Hepatocyte (in vitro differentiated cells): ENCODE results near the gene CATSPERE. TPM values are rescaled to one million over a fixed set of nuclear protein-coding genes. Genes with fewer than 3 reads are reported as not detected.

Experiments
- DNase-seq: peaks from one replicate; pipeline ENCODE4 v3.0.0-alpha.2; 2016; ENCODE audit warnings: low spot score
- H2AFZ ChIP-seq: fragments of 200-600 bp; sonication (generic); 2 replicates; pipeline ENCODE4 v1.6.0; 2016; ENCODE audit warnings: antibody characterized with exemption, mild to moderate bottlenecking
- H3K27ac ChIP-seq: fragments of 200-600 bp; sonication (generic); 2 replicates; pipeline ENCODE4 v1.5.1; 2016; ENCODE audit warnings: mild to moderate bottlenecking
- H3K27me3 ChIP-seq: fragments of 200-600 bp; sonication (generic); 2 replicates; pipeline ENCODE4 v1.6.1; 2016
- H3K36me3 ChIP-seq: fragments of 200-600 bp; sonication (generic); replicated peaks from 2 replicates; pipeline ENCODE4 v1.5.1; 2016; ENCODE audit warnings: low read depth; ENCODE audit not compliant: insufficient read depth
- H3K4me1 ChIP-seq: fragments of 200-600 bp; sonication (generic); 2 replicates; pipeline ENCODE4 v1.5.1; 2016; ENCODE audit warnings: mild to moderate bottlenecking, moderate library complexity; ENCODE audit not compliant: insufficient read depth
- H3K4me2 ChIP-seq: fragments of 200-600 bp; sonication (generic); 2 replicates; pipeline ENCODE4 v1.6.0; 2016
- H3K4me3 ChIP-seq: fragments of 200-600 bp; sonication (generic); 2 replicates; pipeline ENCODE4 v1.5.1; 2016; ENCODE audit warnings: mild to moderate bottlenecking
- H3K79me2 ChIP-seq: fragments of 200-600 bp; sonication (generic); 2 replicates; pipeline ENCODE4 v1.6.0; 2017; ENCODE audit warnings: mild to moderate bottlenecking
- H3K9me2 ChIP-seq: fragments of 200-600 bp; sonication (generic); replicated peaks from 2 replicates; pipeline ENCODE4 v1.6.0; 2017; ENCODE audit warnings: mild to moderate bottlenecking; ENCODE audit not compliant: insufficient read depth
- H3K9me3 ChIP-seq: fragments of 200-600 bp; sonication (generic); 2 replicates; pipeline ENCODE4 v1.5.1; 2016; ENCODE audit warnings: low read depth, mild to moderate bottlenecking
- H4K20me1 ChIP-seq: fragments of 200-600 bp; sonication (generic); 2 replicates; pipeline ENCODE4 v1.6.0; 2016; ENCODE audit warnings: mild to moderate bottlenecking; ENCODE audit not compliant: insufficient read depth, poor library complexity, severe bottlenecking
- EZH2 ChIP-seq: fragments of 200-600 bp; sonication (generic); IDR thresholded peaks from 2 replicates; pipeline ENCODE4 v1.6.1; 2016; ENCODE audit warnings: antibody characterized with exemption, mild to moderate bottlenecking, borderline replicate concordance
- EZH2phosphoT487 ChIP-seq: fragments of 200-600 bp; sonication (generic); IDR thresholded peaks from one replicate; pipeline ENCODE4 v1.6.1; 2018; ENCODE audit warnings: antibody characterized with exemption, mild to moderate bottlenecking, low read depth, moderate library complexity; ENCODE audit not compliant: unreplicated experiment, severe bottlenecking
- WGBS: methylation state at CpG from one replicate; pipeline ENCODE4 v1.1.6; 2016; ENCODE audit warnings: low lambda C conversion rate; ENCODE audit errors: missing lambda C conversion rate; 5-methylcytosine and 5-hydroxymethylcytosine counted together
- polyA plus RNA-seq: library from polyadenylated mRNA; unstranded; fragments of >200 nt; fragmentation: Nextera tagmentation; extraction: Ambion mirVana; gene quantifications from 2 replicates; pipeline ENCODE4 v1.2.1, GENCODE V29; 2016
- total RNA-seq: library from RNA; depleted of rRNA; stranded (reverse); fragments of >200 nt; gene quantifications from 2 replicates; pipeline ENCODE4 v1.2.3, GENCODE V29; 2014
- TF ChIP-seq, protein P1 (sequence below): fragments of 200-600 bp; sonication (generic); IDR thresholded peaks from 2 replicates; pipeline ENCODE4 v1.5.1; 2016; ENCODE audit warnings: antibody characterized with exemption, mild to moderate bottlenecking; ENCODE audit not compliant: poor library complexity

The CATSPERE gene
- total and polyA plus RNA-seq, 2 experiments from 2014 or later, result 1.0 to 2.3 TPM

DNA sequence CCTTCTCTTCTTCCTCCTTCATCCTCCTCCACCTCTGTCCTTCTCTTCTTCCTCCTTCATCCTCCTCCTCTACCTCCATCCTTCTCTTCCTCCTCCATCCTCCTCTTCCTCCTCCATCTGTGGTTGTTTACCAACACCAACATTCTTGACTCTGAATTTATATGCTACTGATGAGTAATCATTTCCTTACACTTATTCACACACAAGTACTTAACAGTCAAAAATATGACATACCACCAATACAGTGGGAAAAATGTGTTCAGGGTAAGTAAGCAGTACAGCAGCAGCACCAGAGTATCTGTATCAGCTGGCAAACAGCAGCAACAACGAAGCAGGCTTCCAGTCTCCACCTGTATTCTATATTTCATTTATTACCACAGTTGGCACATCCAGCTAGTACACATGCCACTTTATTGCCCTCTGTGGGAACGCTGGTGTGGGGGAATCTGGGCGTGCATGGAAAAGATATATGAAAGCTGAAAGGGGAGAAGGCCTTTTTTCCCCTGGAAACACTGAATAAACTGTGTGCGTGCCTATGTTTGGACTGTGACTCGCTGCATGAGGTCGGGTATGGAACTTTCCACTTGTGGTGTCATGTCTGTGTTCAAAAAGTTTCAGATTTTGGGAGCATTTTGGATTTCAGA is 25.4 kb upstream of the CATSPERE start:
- Histone ChIP-seq H4K20me1 (no peaks in the 10 kb centered on the region), H3K36me3 (no peaks in the 10 kb centered on the region)

GRCh38 chr1:244436336-244437085 is 24.6 kb upstream of the CATSPERE start:
- 82% methylated on average over 7 of the region's 7 CpGs for WGBS
- no peaks in the 10 kb centered on the region for H3K27me3 ChIP-seq
- no peaks in the 10 kb centered on the region for H3K9me2 ChIP-seq
- no peaks in the 10 kb centered on the region for H3K36me3 ChIP-seq
- no peaks in the 10 kb centered on the region for H3K4me1 ChIP-seq
- no peak overlapping the region for H2AFZ ChIP-seq
- no peak for DNase-seq
- TF ChIP-seq EZH2phosphoT487 (no peak), EZH2 (no peak)
- TF ChIP-seq, protein P1, sequence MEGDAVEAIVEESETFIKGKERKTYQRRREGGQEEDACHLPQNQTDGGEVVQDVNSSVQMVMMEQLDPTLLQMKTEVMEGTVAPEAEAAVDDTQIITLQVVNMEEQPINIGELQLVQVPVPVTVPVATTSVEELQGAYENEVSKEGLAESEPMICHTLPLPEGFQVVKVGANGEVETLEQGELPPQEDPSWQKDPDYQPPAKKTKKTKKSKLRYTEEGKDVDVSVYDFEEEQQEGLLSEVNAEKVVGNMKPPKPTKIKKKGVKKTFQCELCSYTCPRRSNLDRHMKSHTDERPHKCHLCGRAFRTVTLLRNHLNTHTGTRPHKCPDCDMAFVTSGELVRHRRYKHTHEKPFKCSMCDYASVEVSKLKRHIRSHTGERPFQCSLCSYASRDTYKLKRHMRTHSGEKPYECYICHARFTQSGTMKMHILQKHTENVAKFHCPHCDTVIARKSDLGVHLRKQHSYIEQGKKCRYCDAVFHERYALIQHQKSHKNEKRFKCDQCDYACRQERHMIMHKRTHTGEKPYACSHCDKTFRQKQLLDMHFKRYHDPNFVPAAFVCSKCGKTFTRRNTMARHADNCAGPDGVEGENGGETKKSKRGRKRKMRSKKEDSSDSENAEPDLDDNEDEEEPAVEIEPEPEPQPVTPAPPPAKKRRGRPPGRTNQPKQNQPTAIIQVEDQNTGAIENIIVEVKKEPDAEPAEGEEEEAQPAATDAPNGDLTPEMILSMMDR, result no peak
- H3K27ac ChIP-seq, result peak overlapping the region; percentile 4
- peaks cover 31% of the 10 kb centered on the region for H3K79me2 ChIP-seq
- H3K9me3 ChIP-seq, result no peaks in the 10 kb centered on the region
- H4K20me1 ChIP-seq, result no peaks in the 10 kb centered on the region
- H3K4me2 ChIP-seq, result no peak overlapping the region
- H3K4me3 ChIP-seq, result no peak overlapping the region

More for the DNA sequence above, 25.4 kb upstream of the CATSPERE start:
- Histone ChIP-seq H3K79me2 (peaks cover 23% of the 10 kb centered on the region), H3K4me2 (no peak overlapping the region), H3K9me2 (no peaks in the 10 kb centered on the region), H3K9me3 (no peaks in the 10 kb centered on the region), H3K27ac (no peak overlapping the region), H2AFZ (no peak overlapping the region), H3K4me1 (no peaks in the 10 kb centered on the region), H3K27me3 (no peaks in the 10 kb centered on the region), H3K4me3 (no peak overlapping the region)
- no peak for DNase-seq
- TF ChIP-seq EZH2 (no peak), EZH2phosphoT487 (no peak)
- TF ChIP-seq, protein P1, result no peak
- WGBS, result 82% methylated on average over 6 of the region's 6 CpGs

DNA sequence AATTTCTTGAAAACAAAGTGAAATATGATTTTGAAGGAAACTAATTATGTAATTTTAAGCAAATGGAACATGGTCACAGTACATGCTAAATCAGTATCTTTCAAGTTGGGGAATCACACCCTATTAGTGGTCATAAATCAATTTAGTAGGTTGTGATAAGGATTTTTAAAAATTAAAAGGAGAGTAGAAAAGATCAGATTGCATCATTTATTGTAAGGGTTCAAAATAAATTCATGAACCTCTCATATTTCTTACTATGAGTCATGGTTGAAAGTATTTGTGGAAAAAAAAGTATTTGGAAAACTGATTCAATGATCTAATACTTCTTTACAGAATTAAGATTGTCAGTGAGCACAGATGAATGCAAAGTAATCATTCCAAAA is 24.0 kb upstream of the CATSPERE start:
- Histone ChIP-seq H3K4me1 (no peaks in the 10 kb centered on the region), H3K4me2 (no peak overlapping the region), H3K27me3 (no peaks in the 10 kb centered on the region), H3K4me3 (no peak overlapping the region), H3K27ac (no peak overlapping the region), H3K79me2 (peaks cover 36% of the 10 kb centered on the region), H3K36me3 (no peaks in the 10 kb centered on the region), H3K9me2 (no peaks in the 10 kb centered on the region), H3K9me3 (no peaks in the 10 kb centered on the region), H2AFZ (no peak overlapping the region), H4K20me1 (no peaks in the 10 kb centered on the region)
- TF ChIP-seq EZH2 (no peak), EZH2phosphoT487 (no peak)
- TF ChIP-seq, protein P1, result no peak
- no peak for DNase-seq
